SHP77 treated with DMSO at 0.1 percent for 48 hours (cell line): ENCODE data around the gene ABL2.
"Not testable (repeated sequence)": the region's sequence is repeated elsewhere in the genome, so short reads cannot be mapped to it uniquely, and the experiment has no call there.

ENCODE experiments used
- DNase-seq: peaks from one replicate; lab custom pipeline; 2025; lab: John Stamatoyannopoulos, UW

Gene ABL2

GRCh38 chr1:179169616-179170467, 59.6 kb downstream of the ABL2 start:
- no peak for DNase-seq

DNA sequence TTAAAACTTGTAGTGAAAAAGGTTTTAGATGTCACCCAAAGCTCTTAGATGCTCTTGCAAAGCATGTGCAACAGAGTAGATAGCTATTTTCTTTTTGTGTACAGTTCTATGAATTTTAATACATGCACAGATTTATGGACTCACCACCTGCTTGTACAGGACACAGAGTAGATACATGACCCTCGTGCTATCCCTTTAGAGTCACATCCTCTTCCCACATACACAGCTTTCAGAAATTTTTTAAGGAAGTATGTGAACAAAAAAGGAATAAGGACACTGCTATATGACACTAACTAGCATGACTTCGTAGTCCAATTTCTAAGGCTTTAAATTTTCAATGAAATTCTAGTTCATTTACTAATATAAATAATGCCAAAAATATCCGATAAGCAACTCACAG, 60.9 kb downstream of the ABL2 start:
- no peak for DNase-seq

DNA sequence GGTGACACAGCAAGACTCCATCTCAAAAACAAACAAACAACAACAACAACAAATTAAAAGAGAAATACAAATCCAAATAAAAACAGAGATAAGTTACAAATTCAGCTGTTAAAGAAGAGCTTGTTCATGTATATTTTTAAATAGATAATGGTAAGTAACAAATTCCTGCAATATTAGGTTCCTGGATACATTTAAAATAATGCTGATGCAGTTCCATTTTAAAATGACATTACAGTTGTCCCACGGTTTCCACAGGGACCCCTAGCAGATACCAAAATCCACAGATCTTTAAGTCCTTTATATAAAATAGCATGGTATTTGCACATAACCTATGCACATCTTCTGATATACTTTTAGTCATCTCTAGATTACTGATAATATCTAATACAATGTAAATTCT, 61.5 kb downstream of the ABL2 start:
- DNase-seq: no peak

DNA sequence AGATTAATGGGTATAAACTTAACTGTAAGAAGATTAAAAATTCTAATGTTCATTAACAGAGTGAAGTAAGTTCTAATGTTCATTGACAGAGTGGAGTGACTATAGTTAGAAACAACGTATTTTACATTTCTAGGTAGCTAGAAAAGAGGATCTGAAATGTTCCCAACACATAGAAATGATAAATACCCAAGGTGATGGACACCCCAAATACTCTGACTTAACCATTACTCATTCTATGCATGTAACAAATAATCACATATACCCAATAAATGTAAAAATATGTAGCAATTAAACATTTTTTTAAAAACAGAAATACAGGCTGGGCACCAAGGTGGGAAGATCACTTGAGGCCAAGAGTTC, 62.1 kb downstream of the ABL2 start:
- DNase-seq: no peak

DNA sequence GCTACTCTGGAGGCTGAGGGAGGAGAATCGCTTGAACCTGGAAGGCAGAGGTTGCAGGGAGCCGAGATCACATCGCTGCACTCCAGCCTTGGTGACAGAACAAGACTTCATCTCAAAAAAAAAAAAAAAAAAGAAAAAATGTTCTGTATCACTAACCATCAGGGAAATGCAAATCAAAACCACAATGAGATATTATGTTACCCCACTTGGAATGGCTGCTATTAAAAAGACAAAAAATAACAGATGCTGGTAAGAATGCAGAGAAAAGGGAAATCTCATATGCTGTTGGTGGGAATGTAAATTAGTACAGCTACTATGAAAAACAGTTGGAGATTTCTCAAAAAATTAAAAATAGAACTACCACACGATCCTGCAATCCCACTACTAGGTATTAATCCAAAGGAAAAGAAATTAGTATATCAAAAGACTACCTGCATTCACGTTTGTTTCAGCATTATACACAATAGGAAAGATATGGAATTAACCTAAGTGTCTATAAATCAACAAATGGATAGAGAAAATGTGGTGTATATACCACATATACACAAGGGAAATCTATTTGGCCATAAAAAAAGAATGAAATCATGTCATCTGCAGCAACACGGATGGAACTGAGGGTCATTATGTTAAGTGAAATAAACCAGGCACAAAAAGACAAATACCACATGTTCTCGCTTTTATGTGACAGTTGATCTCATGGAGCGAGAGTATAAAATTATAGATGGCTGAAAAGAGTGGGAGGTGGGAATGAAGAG, 62.6 kb downstream of the ABL2 start:
- DNase-seq: no peak

GRCh38 chr1:179164494-179164893, 65.0 kb downstream of the ABL2 start:
- DNase-seq: no peak

DNA sequence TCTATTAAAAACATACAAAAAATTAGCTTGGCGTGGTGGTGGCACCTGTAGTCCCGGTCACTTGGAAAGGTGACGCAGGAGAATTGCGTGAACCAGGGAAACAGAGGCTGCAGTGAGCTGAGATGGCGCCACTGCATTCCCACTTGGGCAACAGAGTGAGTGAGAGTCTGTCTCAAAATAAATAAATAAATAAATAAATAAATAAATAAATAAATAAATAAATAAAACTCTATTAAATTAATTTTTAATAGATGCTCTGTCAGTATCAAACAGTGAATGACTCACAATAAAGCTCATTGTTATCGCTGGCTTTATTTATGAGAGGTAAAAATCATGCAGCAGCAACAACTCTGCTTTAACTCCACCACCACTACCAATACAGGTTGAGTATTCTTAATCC, 72.8 kb downstream of the ABL2 start:
- no peak for DNase-seq

GRCh38 chr1:179156026-179156425, 73.5 kb downstream of the ABL2 start:
- no peak for DNase-seq

DNA sequence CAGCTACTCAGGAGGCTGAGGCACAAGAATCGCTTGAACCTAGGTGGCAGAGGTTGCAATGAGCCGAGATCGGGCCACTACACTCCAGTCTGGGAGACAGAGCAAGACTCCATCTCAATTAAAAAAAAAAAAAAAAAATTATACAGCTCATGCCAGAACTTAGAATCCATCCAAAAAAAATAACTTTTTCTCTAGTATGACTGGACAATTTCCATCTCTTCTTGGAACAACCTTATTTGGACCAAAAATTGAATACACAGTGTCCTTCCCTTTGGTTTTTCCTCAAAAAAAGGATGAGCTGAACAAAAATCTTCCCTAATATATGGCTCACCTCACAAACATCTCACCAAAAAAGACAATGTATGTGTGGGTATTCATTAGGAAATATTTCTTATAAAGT, 73.9 kb downstream of the ABL2 start:
- DNase-seq: no peak

GRCh38 chr1:179154437-179154836, 75.0 kb downstream of the ABL2 start:
- DNase-seq: no peak

GRCh38 chr1:179153217-179153616, 76.3 kb downstream of the ABL2 start:
- DNase-seq: no peak

DNA sequence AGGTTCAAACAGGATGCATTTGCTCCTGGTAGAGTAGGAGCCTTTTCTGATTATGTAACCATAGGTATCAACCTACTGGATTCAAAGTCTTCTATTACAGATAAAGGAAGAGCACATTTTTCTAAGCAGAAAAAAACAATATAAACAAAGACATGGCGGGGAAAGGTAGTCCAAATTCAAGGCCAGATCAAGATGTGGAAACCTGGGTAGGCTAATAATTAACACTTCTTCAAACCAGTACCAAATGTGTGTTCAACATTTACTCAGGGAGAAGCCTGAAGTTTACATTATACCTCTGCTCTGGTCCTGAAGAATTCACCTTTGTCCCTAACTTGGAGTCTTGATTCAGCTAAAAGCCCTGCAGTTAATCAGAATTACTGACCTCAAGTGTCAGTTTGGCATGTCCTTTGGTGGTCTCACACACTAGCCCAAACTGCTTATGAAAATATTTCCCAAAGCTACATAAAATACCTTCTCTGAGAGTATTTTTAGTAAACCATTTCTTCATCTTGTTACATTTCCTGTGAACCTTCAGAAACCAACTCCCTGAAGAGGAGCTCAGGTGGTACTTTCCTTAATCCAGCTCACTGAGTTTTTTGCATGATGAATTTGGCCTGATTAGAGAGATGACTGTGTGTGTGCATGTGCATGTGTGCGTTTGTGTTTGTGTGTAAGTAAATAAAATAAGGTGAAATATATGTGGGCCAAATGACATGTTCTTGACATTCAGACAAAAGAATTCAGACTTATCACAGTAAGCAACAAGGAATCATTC, 77.4 kb downstream of the ABL2 start:
- DNase-seq: no peak

GRCh38 chr1:179146911-179147310, 82.6 kb downstream of the ABL2 start:
- no peak for DNase-seq

DNA sequence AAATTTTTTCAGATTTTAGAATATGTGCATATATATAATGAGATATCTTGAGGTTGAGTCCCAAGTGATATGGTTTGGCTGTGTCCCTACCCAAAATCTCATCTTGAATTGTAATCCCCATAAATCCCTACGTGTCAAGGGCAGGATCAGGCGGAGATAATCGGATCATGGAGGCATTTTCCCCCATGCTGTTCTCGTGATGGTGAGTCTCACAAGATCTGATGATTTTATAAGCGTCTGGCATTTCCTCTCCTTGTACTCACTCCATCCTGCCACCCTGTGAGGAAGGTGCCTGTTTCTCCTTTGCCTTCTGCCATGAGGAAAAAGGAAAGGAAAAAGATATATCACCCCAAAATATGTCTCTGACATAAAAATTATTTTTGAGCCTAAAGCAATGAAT, 83.0 kb downstream of the ABL2 start:
- no peak for DNase-seq

DNA sequence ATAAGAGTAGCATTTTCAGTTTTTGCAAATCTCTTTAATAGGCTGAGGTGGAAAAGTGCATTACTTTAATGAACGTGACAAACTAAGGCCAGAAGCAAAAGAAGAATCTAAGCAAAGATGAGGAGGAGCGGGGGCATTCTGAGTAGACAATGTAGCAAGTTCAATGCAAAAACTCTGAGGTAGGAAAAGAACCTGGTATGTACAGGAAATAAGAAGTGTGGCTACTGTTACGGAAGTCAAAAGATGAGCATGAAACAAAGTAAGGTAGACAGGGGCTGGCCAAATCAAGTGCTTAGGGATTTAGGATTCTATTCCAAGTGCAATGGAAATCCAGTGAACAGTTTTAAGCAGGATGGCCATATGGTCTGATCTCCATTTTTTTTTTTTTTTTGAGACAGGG, 84.0 kb downstream of the ABL2 start:
- no peak for DNase-seq

GRCh38 chr1:179144626-179145025, 84.9 kb downstream of the ABL2 start:
- DNase-seq: no peak

DNA sequence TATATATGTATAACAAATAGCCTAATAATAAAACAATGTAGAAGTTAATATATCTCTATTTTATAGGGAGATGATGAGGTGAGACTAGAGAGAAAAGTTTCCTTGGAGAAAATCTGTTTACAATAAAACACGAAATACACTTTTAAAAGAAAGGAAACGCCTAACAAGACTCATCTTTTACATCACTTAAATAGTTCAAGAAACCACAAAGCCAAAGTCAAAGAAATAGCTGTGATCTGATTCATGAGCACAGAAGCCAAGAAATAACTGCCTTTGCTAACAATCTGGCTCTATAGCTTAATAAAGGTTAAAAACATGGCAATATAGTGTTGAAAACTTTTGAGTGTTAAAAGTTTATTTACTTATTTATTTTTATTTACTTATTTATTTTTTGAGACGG, 86.2 kb downstream of the ABL2 start:
- no peak for DNase-seq

DNA sequence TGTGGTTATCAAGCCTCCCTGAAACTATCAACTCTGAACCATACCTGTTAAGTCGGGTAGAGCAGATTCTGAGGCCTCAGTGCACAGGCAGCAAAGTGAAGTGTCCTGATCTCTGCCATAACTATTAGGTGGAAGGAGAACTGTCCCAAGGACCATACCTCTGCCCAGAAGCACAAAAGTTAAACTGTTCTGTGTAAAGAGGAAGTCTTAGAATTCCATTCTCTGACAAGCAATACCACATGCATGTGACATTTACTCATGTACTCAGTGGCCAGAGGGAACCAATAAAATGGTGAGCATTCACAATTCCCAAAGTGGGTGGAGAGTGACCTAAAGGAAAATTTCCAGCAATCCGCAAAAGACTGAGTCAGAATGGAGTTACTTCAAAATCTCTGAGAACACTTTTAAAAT, 86.6 kb downstream of the ABL2 start:
- DNase-seq: no peak

GRCh38 chr1:179141592-179142251, 87.8 kb downstream of the ABL2 start:
- DNase-seq: no peak

DNA sequence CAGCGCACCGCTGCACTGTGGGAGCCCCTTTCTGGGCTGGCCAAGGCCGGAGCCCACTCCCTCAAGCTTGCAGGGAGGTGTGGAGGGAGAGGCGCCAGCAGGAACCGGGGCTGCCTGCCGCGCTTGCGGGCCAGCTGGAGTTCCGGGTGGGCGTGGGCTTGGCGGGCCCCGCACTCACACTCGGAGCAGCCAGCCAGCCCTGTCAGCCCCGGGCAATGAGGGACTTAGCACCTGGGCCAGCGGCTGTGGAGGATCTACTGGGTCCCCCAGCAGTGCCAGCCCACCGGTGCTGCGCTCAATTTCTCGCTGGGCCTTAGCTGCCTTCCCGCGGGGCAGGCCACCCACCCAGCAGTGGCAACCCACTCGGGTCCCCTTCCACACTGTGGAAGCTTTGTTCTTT, 90.7 kb downstream of the ABL2 start:
- not testable (repeated sequence) for DNase-seq

DNA sequence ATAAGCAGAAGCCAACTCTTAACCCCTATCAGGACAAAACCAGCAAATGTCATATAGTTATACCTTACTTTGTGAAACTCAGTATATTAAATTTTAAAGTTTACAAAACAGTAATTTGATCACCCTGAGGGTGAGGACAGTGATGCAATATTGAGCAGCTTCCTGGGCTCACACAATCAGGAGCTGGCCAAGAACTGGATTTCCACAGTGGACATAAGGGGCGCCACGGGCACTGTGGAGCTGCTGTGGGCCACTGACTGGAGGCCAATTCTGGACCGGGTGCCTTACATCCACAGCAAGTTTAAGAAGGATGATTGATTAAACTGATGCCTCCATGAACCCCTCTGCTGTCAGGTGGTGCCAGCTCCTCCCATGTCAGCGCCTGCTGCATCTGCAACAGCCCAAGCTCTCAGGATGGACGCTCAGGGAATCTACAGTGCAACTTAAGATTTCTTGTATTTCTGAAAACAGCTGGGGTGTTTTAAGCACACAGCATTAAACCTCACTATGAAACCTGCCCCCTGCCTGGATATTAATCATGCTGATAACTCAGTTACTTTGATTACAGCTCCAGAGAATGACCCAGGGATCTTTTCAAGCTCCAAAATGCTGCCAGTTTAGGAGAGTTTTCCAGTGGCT, 91.7 kb downstream of the ABL2 start:
- no peak for DNase-seq

- DNase-seq: not testable (repeated sequence)
Measured at GRCh38 chr1:179135707-179136106, 93.8 kb downstream of the ABL2 start.
